Activated naive CD4-positive, alpha-beta T cell treated with anti-CD3 and anti-CD28 coated beads, Interleukin-2, amount 50 U/mL, for 16 hours (primary cell): ENCODE measurements around the gene HS6ST2.

Source experiments
- DNase-seq: peaks from one replicate; pipeline ENCODE4 v3.0.0-alpha.2; 2020

The HS6ST2 gene

GRCh38 chrX:132738951-132739350, 219.5 kb downstream of the HS6ST2 start:
- no peak for DNase-seq

GRCh38 chrX:132737743-132738142, 220.7 kb downstream of the HS6ST2 start:
- peak; percentile 19 for DNase-seq

GRCh38 chrX:132732236-132732635, 226.2 kb downstream of the HS6ST2 start:
- DNase-seq = no peak

GRCh38 chrX:132730726-132731125, 227.7 kb downstream of the HS6ST2 start:
- no peak for DNase-seq

- DNase-seq = no peak
Observed at GRCh38 chrX:132730266-132730665, 228.2 kb downstream of the HS6ST2 start.

- DNase-seq = no peak
Observed at GRCh38 chrX:132728296-132728695, 230.1 kb downstream of the HS6ST2 start.

- no peak for DNase-seq
Observed at GRCh38 chrX:132718431-132718958, 239.9 kb downstream of the HS6ST2 start.

GRCh38 chrX:132716006-132716405, 242.4 kb downstream of the HS6ST2 start:
- DNase-seq = no peak

GRCh38 chrX:132714913-132715312, 243.5 kb downstream of the HS6ST2 start:
- no peak for DNase-seq

GRCh38 chrX:132712350-132712749, 246.1 kb downstream of the HS6ST2 start:
- DNase-seq = no peak

- no peak for DNase-seq
Observed at GRCh38 chrX:132710656-132711155, 247.7 kb downstream of the HS6ST2 start.

GRCh38 chrX:132708529-132708928, 249.9 kb downstream of the HS6ST2 start:
- no peak for DNase-seq

GRCh38 chrX:132704769-132705168, 253.7 kb downstream of the HS6ST2 start:
- DNase-seq = no peak

- no peak for DNase-seq
Observed at GRCh38 chrX:132694382-132694781, 264.0 kb downstream of the HS6ST2 start.

- DNase-seq = no peak
Observed at GRCh38 chrX:132692526-132692925, 265.9 kb downstream of the HS6ST2 start.

GRCh38 chrX:132692066-132692465, 266.4 kb downstream of the HS6ST2 start:
- DNase-seq = no peak

- no peak for DNase-seq
Observed at GRCh38 chrX:132689612-132690563, 268.5 kb downstream of the HS6ST2 start.

GRCh38 chrX:132685276-132685675, 273.2 kb downstream of the HS6ST2 start:
- DNase-seq = no peak

- DNase-seq = no peak
Observed at GRCh38 chrX:132677233-132677716, 281.2 kb downstream of the HS6ST2 start.

- no peak for DNase-seq
Observed at GRCh38 chrX:132676561-132677186, 281.8 kb downstream of the HS6ST2 start.

GRCh38 chrX:132676102-132676501, 282.3 kb downstream of the HS6ST2 start:
- DNase-seq = no peak

- no peak for DNase-seq
Observed at GRCh38 chrX:132673331-132673730, 285.1 kb downstream of the HS6ST2 start.

GRCh38 chrX:132671229-132671641, 287.2 kb downstream of the HS6ST2 start:
- no peak for DNase-seq

GRCh38 chrX:132669142-132669541, 289.3 kb downstream of the HS6ST2 start:
- no peak for DNase-seq
